Stimulated activated CD4-positive, alpha-beta T cell treated with anti-CD3 and anti-CD28 coated beads, Interleukin-1b, Interleukin-23, amount 100 ng/mL, for 24 hours (primary cell): ENCODE results near the gene SMIM23.
"Not testable (repeated sequence)": the region's sequence is repeated elsewhere in the genome, so short reads cannot be mapped to it uniquely, and the experiment has no call there.

ENCODE experiments used
- DNase-seq, 4 experiments: peaks; one replicate each; pipeline ENCODE4 v3.0.0-alpha.2; 2020; ENCODE audit warnings: low read depth in 4 of 4, low spot score in 1 of 4

Gene SMIM23

DNA sequence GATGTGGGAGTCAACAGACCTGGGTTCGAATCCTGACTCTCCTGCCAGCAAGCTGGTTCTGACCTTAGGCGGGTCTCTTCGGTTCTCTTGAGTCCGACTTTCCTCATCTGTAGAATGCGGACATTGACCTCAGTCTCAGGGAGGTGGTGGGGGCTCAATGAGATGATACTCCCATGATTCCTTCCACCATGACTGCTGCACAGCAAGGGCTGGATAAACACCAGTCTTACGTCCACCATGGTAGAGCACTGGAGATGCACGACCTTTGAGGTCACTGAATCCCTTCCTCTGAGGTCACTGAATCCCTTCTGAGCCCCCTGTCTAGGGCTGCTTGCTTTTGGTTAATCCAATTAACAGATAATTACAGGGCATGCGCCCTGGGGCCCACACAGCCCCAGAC is 12.5 kb upstream of the SMIM23 start:
- no peak for DNase-seq

DNA sequence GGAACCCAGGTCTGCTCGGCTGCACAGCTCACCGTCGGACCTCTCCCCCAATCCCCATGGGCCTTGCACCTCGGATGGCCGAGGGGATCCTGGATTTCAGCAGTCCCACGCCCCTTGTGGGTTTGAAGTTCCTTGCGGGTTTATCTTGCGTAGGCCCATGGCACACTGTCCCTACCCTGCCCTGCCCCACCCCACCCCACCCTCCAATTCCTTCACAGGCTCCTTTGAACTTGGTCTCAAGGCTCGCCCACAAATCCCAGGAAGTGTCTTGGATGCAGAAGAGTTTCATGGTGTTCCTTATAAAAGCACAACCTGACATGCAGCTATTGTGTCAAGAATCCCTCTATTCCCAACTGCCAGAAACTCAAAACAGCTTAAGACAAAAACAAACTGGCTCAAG is 11.2 kb upstream of the SMIM23 start:
- no peak for DNase-seq

DNA sequence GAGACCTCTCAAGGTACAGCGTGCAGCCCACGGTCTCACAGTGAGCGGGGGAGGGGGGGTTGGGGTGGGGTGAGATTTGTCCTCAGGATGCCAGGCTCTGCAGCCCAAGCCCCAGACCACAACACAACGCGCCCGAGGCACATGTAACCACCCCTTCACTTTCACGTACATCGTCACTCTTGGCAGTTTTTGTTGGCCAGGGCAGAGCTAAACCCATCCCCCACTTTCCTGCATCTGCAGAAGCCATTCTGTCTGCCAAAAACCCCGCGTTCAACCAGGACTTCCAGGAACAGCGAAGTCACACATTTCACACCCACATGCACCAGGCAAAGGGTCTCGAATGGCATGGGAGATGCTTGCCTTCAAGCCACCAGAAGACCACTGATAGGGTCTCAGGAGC is 9.4 kb upstream of the SMIM23 start:
- DNase-seq, result no peak

DNA sequence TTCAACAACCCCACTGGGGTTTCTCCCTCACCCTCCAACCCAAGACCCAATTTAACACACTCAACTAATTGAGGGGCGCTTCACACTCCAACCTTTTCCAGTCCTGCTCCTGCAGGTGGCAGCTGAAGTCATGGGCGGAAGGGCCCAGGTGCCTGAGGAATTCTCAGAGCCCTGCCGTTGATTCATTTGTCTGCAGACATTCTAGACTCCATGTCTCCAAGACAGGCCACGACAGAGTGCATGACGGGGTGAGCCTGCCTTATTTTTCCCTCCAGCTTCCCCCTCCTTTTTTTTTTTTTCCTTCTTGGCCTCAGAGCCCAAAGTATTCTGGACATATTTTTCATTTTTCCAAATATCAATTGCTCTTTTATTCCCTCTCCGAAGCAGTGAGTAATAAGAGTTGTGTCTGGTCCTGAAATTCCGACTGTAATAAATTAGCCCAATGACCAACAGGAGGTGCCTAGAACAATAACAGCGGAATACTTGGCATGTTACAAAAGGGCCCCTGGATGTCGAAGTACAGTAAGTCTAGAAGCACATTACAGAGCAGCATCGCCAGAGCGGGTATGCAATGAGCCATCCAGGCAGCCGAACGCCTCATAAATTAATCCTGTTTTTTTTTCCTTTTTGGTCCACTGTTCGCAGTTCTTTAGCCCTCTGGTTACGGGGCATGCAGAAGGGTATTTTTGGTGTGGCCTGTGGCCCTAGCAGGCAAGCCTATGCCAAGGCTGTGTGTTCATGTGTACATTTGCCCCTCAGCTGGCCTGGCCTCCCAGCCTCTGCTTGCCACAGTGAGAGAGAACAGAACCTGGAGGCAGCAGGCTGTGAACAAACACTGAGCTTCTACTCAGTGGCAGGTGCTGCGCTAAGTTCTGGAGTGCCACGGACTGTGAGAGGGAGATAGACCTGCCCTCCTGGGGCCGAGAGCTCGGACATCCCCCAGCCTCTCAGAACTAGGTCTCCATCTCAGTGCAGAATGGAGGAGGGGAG is 8.6 kb upstream of the SMIM23 start:
- DNase-seq, result no peak

- not testable (repeated sequence) for DNase-seq
Measured at GRCh38 chr5:171781744-171782143, 3.9 kb upstream of the SMIM23 start.

DNA sequence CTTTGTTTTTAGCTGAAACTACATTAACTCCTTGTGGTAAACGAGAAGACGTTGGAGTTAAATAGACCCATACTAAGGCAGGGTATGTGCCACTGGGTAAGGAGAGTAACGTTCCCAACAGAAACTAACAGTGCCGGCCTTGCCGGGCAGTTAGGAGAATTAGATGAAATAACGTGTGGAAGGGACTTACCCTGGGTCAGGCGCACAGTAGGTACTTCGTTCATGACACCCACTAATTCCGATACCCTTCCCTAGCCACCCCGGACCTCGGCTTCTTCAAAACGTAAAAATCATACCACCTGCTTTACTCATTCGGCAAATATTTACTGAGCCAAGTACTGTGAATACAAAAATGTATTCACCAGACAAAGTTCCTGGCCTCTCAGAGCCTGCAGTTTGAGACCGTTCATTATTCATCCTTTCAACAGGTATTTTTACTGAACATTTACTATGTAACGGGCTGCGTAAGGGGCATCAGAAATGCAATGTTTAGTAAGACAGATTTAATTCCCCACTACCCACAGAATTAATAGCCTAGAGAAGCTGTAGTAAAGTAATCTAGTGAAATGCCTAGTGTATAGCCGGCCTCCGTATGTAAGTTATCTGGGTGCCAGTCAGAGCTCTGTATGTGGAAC is 3.2 kb upstream of the SMIM23 start:
- no peak for DNase-seq

- no peak for DNase-seq
Measured at GRCh38 chr5:171783051-171783450, 2.6 kb upstream of the SMIM23 start.

DNA sequence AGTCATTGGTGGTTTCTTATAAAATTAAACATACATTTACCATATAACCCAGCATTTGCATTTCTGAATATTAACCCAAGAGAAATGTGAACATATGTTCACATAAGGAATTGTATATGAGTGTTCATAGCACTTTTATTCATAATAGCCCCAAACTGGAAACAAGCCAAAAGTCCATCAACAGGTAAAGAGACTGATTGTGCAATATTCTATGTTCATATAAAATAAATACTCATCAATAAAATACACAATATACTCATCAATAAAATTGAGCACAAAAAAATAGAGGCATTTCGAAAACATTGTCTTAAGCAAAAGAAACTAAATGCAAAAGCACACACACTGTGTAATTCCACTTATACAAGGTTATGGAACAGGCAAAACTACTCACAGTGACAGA is 3.7 kb downstream of the SMIM23 start:
- no peak for DNase-seq

GRCh38 chr5:171790408-171790807 is 4.8 kb downstream of the SMIM23 start:
- no peak for DNase-seq

- no peak for DNase-seq
Measured at GRCh38 chr5:171794470-171794960, 8.9 kb downstream of the SMIM23 start.

- DNase-seq, result no peak
Measured at GRCh38 chr5:171795381-171795780, 9.8 kb downstream of the SMIM23 start.

DNA sequence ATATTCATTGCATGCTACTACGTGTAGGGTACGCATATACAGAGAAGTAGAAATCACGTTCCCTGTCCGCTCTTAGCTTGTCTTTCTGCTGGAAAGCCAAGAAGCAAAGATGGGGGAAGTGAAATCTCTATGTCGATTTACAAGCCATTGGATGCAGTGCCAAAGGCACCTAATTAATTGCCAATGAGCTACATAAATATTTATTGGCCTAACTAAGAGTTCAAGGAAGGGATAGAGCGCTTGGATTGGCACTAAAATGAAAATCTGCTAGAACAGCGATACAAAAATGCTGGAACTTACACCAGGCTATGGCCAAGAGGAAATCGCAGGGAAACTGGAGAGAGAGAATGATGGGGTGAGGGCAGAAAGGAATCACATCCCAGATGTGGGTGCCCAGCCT is 10.8 kb downstream of the SMIM23 start:
- no peak for DNase-seq

GRCh38 chr5:171797543-171797942 is 11.9 kb downstream of the SMIM23 start:
- no peak for DNase-seq

GRCh38 chr5:171798418-171798817 is 12.8 kb downstream of the SMIM23 start:
- no peak for DNase-seq

DNA sequence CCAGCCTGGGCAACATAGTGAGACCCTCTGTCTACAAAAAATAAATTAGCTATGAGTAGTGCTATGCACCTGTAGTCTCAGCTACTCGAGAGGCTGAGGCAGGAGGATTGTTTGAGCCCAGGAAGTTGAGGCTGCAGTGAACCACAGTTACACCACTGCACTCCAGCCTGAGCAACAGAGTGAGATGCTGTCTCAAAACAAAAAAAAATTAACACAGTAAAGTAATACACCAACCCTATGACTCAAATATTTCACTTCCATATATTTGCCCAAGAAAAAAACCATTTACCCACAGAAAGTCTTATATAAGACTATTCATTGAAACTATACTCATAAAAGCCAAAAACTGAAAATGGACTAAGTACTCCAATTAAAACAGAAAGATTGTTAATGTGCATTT is 16.2 kb downstream of the SMIM23 start:
- no peak for DNase-seq

DNA sequence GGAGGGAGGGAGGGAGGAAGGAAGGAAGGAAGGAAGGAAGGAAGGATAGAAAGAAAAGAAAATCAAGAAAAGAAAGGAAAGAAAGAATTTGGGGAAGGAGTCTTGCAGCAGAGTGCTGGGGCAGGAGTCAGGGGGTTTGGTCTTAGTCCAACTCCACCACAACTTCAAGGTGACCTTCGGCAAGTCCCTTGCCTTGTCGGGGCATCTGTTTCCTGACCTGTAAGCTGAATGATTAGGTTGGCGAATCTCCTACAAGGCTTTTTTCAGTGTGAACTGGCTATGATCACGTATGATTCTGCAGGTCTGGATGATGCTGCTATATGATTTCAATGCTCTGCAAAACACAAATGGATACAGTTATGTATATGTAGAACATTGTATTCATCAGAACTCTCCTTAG is 20.1 kb downstream of the SMIM23 start:
- DNase-seq, result no peak

- DNase-seq, result peak in 1 of 4 experiments; percentile 2
Measured at GRCh38 chr5:171806976-171807747, 21.5 kb downstream of the SMIM23 start.

DNA sequence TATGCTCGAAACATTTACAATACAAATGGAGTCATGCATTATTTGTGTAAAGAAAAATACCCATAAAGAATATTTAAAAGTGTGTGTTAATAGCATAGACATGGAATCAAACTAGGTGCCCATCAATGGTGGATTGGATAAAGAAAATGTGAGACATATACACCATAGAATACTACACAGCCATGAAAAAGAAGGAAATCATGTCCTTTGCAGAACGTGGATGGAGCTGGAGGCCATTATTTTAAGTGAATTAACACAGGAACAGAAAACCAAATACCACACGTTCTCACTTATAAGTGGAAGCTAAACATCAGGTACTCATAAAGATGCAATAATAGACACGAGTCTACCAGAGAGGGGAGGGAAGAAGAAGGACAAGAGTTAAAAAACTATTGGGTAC is 22.8 kb downstream of the SMIM23 start:
- no peak for DNase-seq

- DNase-seq, result no peak
Measured at GRCh38 chr5:171808951-171809350, 23.3 kb downstream of the SMIM23 start.

- DNase-seq, result no peak
Measured at GRCh38 chr5:171810227-171810626, 24.6 kb downstream of the SMIM23 start.

GRCh38 chr5:171813270-171813669 is 27.7 kb downstream of the SMIM23 start:
- DNase-seq, result no peak
